ENCODE measurements around the gene BRF1. TPM values are rescaled to one million over a fixed set of nuclear protein-coding genes. Genes with fewer than 3 reads are reported as not detected.

The BRF1 gene
- total RNA-seq, 2 donors from 2014 or later = 16.2 to 17.2 TPM

DNA sequence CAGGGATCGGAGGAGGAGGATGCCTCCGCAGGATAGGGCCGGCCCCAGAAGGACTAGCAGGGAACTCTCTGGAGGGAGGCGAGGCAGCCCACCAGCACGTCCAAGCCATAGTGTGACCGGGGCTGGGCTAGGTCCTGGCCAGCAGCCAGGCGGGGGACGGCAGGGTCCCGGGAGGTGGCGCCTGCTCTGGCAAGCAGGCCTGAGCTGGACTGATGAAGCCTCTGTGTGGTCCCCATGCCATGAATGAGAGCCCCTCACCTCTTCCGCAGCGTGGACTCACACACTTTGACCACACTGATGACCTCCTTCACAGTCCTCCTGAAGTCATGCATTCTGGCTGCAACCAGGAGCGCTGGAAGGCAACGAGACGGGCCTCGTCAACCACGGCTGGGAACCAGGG lies 72.2 kb downstream of the BRF1 start:
- TF ChIP-seq, protein P1, sequence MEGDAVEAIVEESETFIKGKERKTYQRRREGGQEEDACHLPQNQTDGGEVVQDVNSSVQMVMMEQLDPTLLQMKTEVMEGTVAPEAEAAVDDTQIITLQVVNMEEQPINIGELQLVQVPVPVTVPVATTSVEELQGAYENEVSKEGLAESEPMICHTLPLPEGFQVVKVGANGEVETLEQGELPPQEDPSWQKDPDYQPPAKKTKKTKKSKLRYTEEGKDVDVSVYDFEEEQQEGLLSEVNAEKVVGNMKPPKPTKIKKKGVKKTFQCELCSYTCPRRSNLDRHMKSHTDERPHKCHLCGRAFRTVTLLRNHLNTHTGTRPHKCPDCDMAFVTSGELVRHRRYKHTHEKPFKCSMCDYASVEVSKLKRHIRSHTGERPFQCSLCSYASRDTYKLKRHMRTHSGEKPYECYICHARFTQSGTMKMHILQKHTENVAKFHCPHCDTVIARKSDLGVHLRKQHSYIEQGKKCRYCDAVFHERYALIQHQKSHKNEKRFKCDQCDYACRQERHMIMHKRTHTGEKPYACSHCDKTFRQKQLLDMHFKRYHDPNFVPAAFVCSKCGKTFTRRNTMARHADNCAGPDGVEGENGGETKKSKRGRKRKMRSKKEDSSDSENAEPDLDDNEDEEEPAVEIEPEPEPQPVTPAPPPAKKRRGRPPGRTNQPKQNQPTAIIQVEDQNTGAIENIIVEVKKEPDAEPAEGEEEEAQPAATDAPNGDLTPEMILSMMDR (IDR thresholded peaks at IDR 0.05) = no peak
- Histone ChIP-seq H3K4me3 (no peak overlapping the region), H3K4me1 (no peaks in the 10 kb centered on the region), H3K9me3 (no peaks in the 10 kb centered on the region), H3K27me3 (no peaks in the 10 kb centered on the region), H3K27ac (no peak overlapping the region), H3K36me3 (peaks cover 29% of the 10 kb centered on the region)
- no peak for DNase-seq (ENCODE audit: low spot score)

GRCh38 chr14:105227346-105227745 lies 73.5 kb downstream of the BRF1 start:
- DNase-seq (ENCODE audit: low spot score) = no peak
- Histone ChIP-seq H3K27ac (no peak overlapping the region), H3K4me1 (no peaks in the 10 kb centered on the region), H3K27me3 (no peaks in the 10 kb centered on the region), H3K9me3 (no peaks in the 10 kb centered on the region), H3K4me3 (no peak overlapping the region), H3K36me3 (peaks cover 37% of the 10 kb centered on the region)
- TF ChIP-seq, protein P1 (IDR thresholded peaks at IDR 0.05) = no peak

DNA sequence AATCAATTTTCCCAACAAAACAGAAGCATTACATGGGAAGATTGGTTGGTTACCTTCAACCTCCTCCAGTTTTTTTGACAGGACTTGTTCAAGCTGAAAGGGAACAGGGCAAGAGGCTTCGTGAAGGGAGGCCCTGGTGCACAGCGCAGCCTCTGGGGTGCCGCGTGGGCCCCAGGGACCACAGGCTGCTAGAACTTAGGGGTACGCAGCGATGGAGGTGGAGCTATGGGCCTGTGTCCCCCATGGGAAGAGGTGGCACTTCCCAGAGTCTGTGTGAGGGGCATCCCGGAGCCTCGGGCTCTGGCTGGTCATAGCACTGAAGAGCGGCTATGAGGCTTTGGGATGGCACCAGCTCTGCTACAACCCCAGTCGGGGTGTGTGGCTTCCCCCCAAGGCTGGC lies 74.6 kb downstream of the BRF1 start:
- Histone ChIP-seq H3K36me3 (peaks cover 43% of the 10 kb centered on the region), H3K27ac (no peak overlapping the region), H3K27me3 (no peaks in the 10 kb centered on the region), H3K4me3 (no peak overlapping the region), H3K9me3 (no peaks in the 10 kb centered on the region), H3K4me1 (peaks cover 0 to 2% of the 10 kb centered on the region in 2 donors)
- DNase-seq (ENCODE audit: low spot score) = no peak
- TF ChIP-seq, protein P1 (IDR thresholded peaks at IDR 0.05) = no peak

DNA sequence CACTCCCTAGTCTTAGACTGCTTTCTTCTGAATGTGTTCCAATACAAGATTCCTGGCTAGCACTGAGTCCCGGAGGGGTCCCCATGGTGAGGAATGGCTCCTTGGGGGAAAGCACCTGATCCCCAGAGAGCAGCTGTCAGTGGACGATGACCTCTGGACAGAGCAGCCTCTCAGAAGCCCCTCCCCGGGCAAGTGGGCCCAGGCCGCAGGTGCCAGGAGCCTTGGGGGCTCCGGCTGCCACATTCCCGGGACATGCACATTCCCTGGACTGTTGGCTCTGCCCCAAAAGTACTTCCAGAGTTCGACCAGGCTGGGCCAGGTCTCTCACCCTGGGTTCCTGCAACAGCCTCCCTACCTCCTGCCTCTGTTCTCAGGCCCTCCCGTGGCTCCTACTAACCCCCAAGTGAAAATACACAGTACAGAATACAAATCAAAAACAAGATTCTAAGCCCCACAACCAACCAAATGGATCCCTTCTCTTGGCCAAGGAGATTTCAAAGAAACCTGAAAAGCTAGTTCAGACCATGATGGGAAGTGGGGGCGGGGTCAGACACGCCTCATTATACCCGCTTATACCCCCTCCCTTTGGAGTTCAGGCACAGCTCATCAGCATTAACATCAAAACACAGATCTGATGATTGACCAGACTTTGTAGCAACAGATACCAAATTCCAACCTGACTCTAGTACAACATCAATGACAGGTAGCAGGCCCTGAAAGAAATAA lies 75.8 kb downstream of the BRF1 start:
- Histone ChIP-seq H3K27ac (no peak overlapping the region), H3K4me3 (no peak overlapping the region), H3K4me1 (peaks cover 0 to 11% of the 10 kb centered on the region in 2 donors), H3K36me3 (peaks cover 52% of the 10 kb centered on the region), H3K27me3 (no peaks in the 10 kb centered on the region), H3K9me3 (no peaks in the 10 kb centered on the region)
- TF ChIP-seq, protein P1 (IDR thresholded peaks at IDR 0.05) = no peak
- no peak for DNase-seq (ENCODE audit: low spot score)

- H3K36me3 ChIP-seq = peaks cover 63% of the 10 kb centered on the region
- H3K27me3 ChIP-seq = no peaks in the 10 kb centered on the region
- no peak for DNase-seq (ENCODE audit: low spot score)
- H3K27ac ChIP-seq = no peak overlapping the region
- TF ChIP-seq, protein P1 (IDR thresholded peaks at IDR 0.05) = no peak
- H3K9me3 ChIP-seq = no peaks in the 10 kb centered on the region
- H3K4me1 ChIP-seq = peaks cover 0 to 11% of the 10 kb centered on the region in 2 donors
- H3K4me3 ChIP-seq = no peak overlapping the region
Measured at GRCh38 chr14:105223770-105224544, 76.8 kb downstream of the BRF1 start.

Measured in right atrium auricular region (tissue), 2 donors.